ENCODE results near the gene ICOS. TPM values are rescaled to one million over a fixed set of nuclear protein-coding genes. Genes with fewer than 3 reads are reported as not detected.

The ICOS gene
- total and polyA plus RNA-seq, 2 of the 8 experiments (the other 6 are each of a cell fraction or from before 2014, with no cell fraction given): not detected

DNA sequence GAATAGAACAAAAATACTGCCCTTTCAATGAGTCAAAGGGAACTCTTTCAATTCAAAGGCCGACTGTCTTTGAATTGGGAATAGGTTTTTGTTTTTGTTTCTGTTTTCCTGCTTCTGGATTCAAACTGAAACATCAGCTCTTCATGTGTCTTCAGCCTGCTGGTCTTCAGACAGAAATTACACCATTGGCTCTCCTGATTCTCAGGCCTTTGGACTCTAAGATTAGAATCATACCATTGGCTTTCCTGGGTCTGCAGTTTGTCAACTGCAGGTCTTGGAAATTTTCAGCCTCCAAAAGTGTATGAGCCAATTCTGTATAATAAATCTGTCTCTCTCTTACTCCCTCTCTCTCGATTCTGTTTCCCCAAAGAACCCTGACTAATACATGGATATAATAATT is 37.9 kb upstream of the ICOS start:
- CTCF ChIA-PET (ENCODE audit: partially characterized antibody): interaction anchor here (1.1 to 1.7 kb wide), 3 partner anchors 11 to 83 kb away, joined by 3 to 5 read pairs (median 3); no protein-coding TSS in a partner anchor
- Histone ChIP-seq H3K27ac (ENCODE audit: low read depth, low read length) (no peak overlapping the region), H3K27me3 (replicated peaks in 1 of 4; ENCODE audit: control insufficient read depth in 3 of 4, extremely low read depth in 1 of 4, insufficient read depth in 3 of 4, low read length in 3 of 4) (no peaks in the 10 kb centered on the region), H4K5ac (ENCODE audit: insufficient read length, low read depth, low read length) (no peak overlapping the region), H3K14ac (ENCODE audit: insufficient read length) (no peak overlapping the region), H3K9me3 (ENCODE audit: insufficient read depth in 2 of 2, low read depth in 1 of 2, low read length in 1 of 2) (peaks cover 5 to 11% of the 10 kb centered on the region in 2 experiments; a peak in 2 of 4 replicates), H4K8ac (ENCODE audit: extremely low read depth, insufficient read depth, low read length) (no peak overlapping the region), H2BK5ac (ENCODE audit: low read depth, low read length) (no peak overlapping the region), H3K79me2 (ENCODE audit: control insufficient read depth in 1 of 2, insufficient read depth in 2 of 2, low read length in 2 of 2) (no peaks in the 10 kb centered on the region), H2BK12ac (ENCODE audit: low read depth, low read length) (no peak overlapping the region), H2BK20ac (ENCODE audit: low read length) (no peak overlapping the region), H4K20me1 (replicated peaks in 1 of 2; ENCODE audit: control insufficient read depth in 1 of 2, insufficient read depth in 2 of 2, low read length in 2 of 2) (no peaks in the 10 kb centered on the region), H3K9ac (replicated peaks in 1 of 4; ENCODE audit: extremely low read depth in 1 of 4, low read depth in 3 of 4, low read length in 3 of 4) (no peak overlapping the region), H3K56ac (replicated peaks; ENCODE audit: insufficient read length, low read depth, low read length) (no peak overlapping the region), H4K91ac (replicated peaks; ENCODE audit: insufficient read length, low read length) (no peak overlapping the region), H3K23me2 (ENCODE audit: low read depth, low read length) (no peaks in the 10 kb centered on the region; the same call in 1 of the 2 replicates), H3K18ac (ENCODE audit: extremely low read depth, low read length) (no peak overlapping the region), H2AFZ (ENCODE audit: low read length) (no peak overlapping the region), H2BK120ac (replicated peaks; ENCODE audit: low read depth, low read length) (no peak overlapping the region), H3K4me2 (ENCODE audit: insufficient read depth in 1 of 2, low read depth in 2 of 2, low read length in 2 of 2) (no peak overlapping the region), H3K79me1 (ENCODE audit: low read depth, low read length) (no peaks in the 10 kb centered on the region), H2BK15ac (ENCODE audit: low read length) (no peak overlapping the region), H3K4ac (replicated peaks; ENCODE audit: insufficient read length, low read depth, low read length) (no peak overlapping the region), H3K23ac (ENCODE audit: insufficient read length) (no peak overlapping the region), H3K4me1 (replicated peaks in 1 of 4; ENCODE audit: control insufficient read depth in 3 of 4, insufficient read depth in 4 of 4, low read length in 3 of 4) (no peaks in the 10 kb centered on the region), H2AK5ac (ENCODE audit: low read depth, low read length) (no peak overlapping the region), H3K36me3 (ENCODE audit: control insufficient read depth in 2 of 4, insufficient read depth in 4 of 4, low read length in 3 of 4) (no peaks in the 10 kb centered on the region), H3K4me3 (ENCODE audit: extremely low read depth in 1 of 4, insufficient read depth in 2 of 4, low read depth in 3 of 4, low read length in 4 of 4) (no peak overlapping the region)
- no peak for DNase-seq (ENCODE audit: low read depth in 1 of 2, low spot score in 2 of 2)
- POLR2A ChIA-PET (ENCODE audit: partially characterized antibody): no interaction called here
- FAIRE-seq: no peak
- 90% methylated on average over 2 of the region's 2 CpGs; no CpG with 5 or more reads in 1 of the 2 experiments for WGBS, 2 experiments (ENCODE audit: extremely low coverage in 1 of 2, insufficient coverage in 1 of 2, insufficient read length in 1 of 2, insufficient replicate concordance in 2 of 2, low coverage in 1 of 2, low lambda C conversion rate in 2 of 2, missing lambda C conversion rate in 1 of 2)
- TF ChIP-seq RAD21 (IDR thresholded peaks at IDR 0.05 in 1 of 2, conservative IDR thresholded peaks at IDR 0.05 in 1 of 2; ENCODE audit: low read depth in 2 of 2, low read length in 2 of 2): no peak
- TF ChIP-seq JUN (IDR thresholded peaks at IDR 0.05; ENCODE audit: low read depth, low read length): no peak
- TF ChIP-seq FOSL1 (IDR thresholded peaks at IDR 0.05; ENCODE audit: insufficient read depth, low read depth, low read length): no peak
- no peak for TF ChIP-seq SP4 (IDR thresholded peaks at IDR 0.05; ENCODE audit: low read length)
- TF ChIP-seq EGR1 (IDR thresholded peaks at IDR 0.05; ENCODE audit: borderline replicate concordance, low read depth, low read length): no peak
- no peak for TF ChIP-seq SP1 (IDR thresholded peaks at IDR 0.05; ENCODE audit: low read depth, low read length)
- no peak for TF ChIP-seq PHF8 (conservative IDR thresholded peaks at IDR 0.05; ENCODE audit: low read depth, low read length)
- TF ChIP-seq ASH2L (IDR thresholded peaks at IDR 0.05; ENCODE audit: low read length): no peak
- TF ChIP-seq EP300 (IDR thresholded peaks at IDR 0.05; ENCODE audit: borderline replicate concordance in 1 of 2, low read depth in 2 of 2, low read length in 2 of 2): no peak
- TF ChIP-seq RFX5 (IDR thresholded peaks at IDR 0.05; ENCODE audit: borderline replicate concordance, low read depth, low read length): no peak
- no peak for TF ChIP-seq POLR2AphosphoS5 (IDR thresholded peaks at IDR 0.05; ENCODE audit: low read depth, low read length)
- no peak for TF ChIP-seq NANOG (IDR thresholded peaks at IDR 0.05; ENCODE audit: insufficient read depth, low read depth, low read length, poor library complexity, severe bottlenecking)
- TF ChIP-seq HDAC2 (IDR thresholded peaks at IDR 0.05; ENCODE audit: borderline replicate concordance in 1 of 2, low read depth in 2 of 2, low read length in 2 of 2): no peak
- no peak for TF ChIP-seq EZH2 (IDR thresholded peaks at IDR 0.05; ENCODE audit: low read depth, low read length, severe bottlenecking)

Data from H1 (cell line).